IMR-90 (cell line): ENCODE measurements around the gene COL25A1. TPM values are rescaled to one million over a fixed set of nuclear protein-coding genes. Genes with fewer than 3 reads are reported as not detected.

Experiments used
- ATAC-seq: fragments of 200-7000 bp; cut with Tn5 transposase; 2 replicates; pipeline ENCODE4 v1.9.1; 2020; ENCODE audit warnings: low read depth, mild to moderate bottlenecking, moderate library complexity
- BruUV-seq: library from RNA; stranded (reverse); fragments of 400-500 nt; replicated peaks from 2 replicates; lab custom pipeline; 2021; lab: Mats Ljungman, UMichigan
- CTCF ChIA-PET: fragments of 300-600 bp; formaldehyde crosslinking; extraction: SDS; loops from one replicate; lab custom pipeline; 2021; ENCODE audit warnings: antibody characterized with exemption; lab: Yijun Ruan, JAX
- POLR2A ChIA-PET: fragments of 300-600 bp; sonication (Branson Sonifier 250); formaldehyde crosslinking; loops from one replicate; lab custom pipeline; 2022; ENCODE audit warnings: antibody characterized with exemption; ENCODE audit not compliant: unreplicated experiment; lab: Charles Lee
- DNase-seq: peaks from one replicate; pipeline ENCODE4 v3.0.0; 2013
- H2AFZ ChIP-seq: replicated peaks from 2 replicates; pipeline ENCODE3; 2013; ENCODE audit warnings: low read length, mild to moderate bottlenecking; ENCODE audit not compliant: poor library complexity
- H2AK5ac ChIP-seq: 2 replicates; pipeline ENCODE4 v1.6.1; 2013; ENCODE audit warnings: low read depth, low read length, inconsistent platforms
- H2AK9ac ChIP-seq: replicated peaks from 2 replicates; pipeline ENCODE3; 2013; ENCODE audit warnings: mild to moderate bottlenecking, low read depth, low read length, moderate library complexity; ENCODE audit not compliant: poor library complexity
- H2BK120ac ChIP-seq: 2 replicates; pipeline ENCODE4 v1.6.1; 2013; ENCODE audit warnings: low read depth, low read length, inconsistent platforms
- H2BK15ac ChIP-seq: 3 replicates; pipeline ENCODE4 v1.6.1; 2013; ENCODE audit warnings: low read depth, low read length, inconsistent platforms
- H2BK20ac ChIP-seq: 2 replicates; pipeline ENCODE4 v1.6.1; 2013; ENCODE audit warnings: low read depth, mild to moderate bottlenecking, inconsistent platforms, low read length, moderate library complexity
- H2BK5ac ChIP-seq: 2 replicates; pipeline ENCODE4 v1.6.1; 2013; ENCODE audit warnings: mild to moderate bottlenecking, low read depth, low read length, inconsistent platforms; ENCODE audit not compliant: poor library complexity, severe bottlenecking
- H3K14ac ChIP-seq: replicated peaks from 2 replicates; pipeline ENCODE4 v1.6.1; 2013; ENCODE audit warnings: low read depth, low read length, inconsistent platforms
- H3K18ac ChIP-seq: 2 replicates; pipeline ENCODE4 v1.6.1; 2013; ENCODE audit warnings: low read depth, low read length, control low read depth
- H3K23ac ChIP-seq: 2 replicates; pipeline ENCODE4 v1.6.1; 2013; ENCODE audit warnings: low read depth, low read length, inconsistent platforms
- H3K27ac ChIP-seq: 2 replicates; pipeline ENCODE4 v1.5.1; 2013; ENCODE audit warnings: mild to moderate bottlenecking, control low read depth, low read length; ENCODE audit not compliant: insufficient read depth
- H3K27me3 ChIP-seq: 2 replicates; pipeline ENCODE4 v1.6.1; 2013; ENCODE audit warnings: low read length; ENCODE audit not compliant: control insufficient read depth, insufficient read depth
- H3K36me3 ChIP-seq: 2 replicates; pipeline ENCODE4 v1.6.1; 2013; ENCODE audit warnings: low read length, mixed read lengths; ENCODE audit not compliant: control insufficient read depth, insufficient read depth
- H3K4ac ChIP-seq: 2 replicates; pipeline ENCODE4 v1.6.1; 2013; ENCODE audit warnings: low read depth, low read length, inconsistent platforms
- H3K4me1 ChIP-seq: 2 replicates; pipeline ENCODE4 v1.6.1; 2013; ENCODE audit warnings: low read length, mixed read lengths; ENCODE audit not compliant: control insufficient read depth, insufficient read depth
- H3K4me2 ChIP-seq: 2 replicates; pipeline ENCODE4 v1.6.1; 2013; ENCODE audit warnings: low read depth, mild to moderate bottlenecking, control low read depth, low read length, moderate library complexity
- H3K4me3 ChIP-seq: 2 replicates; pipeline ENCODE4 v1.5.1; 2013; ENCODE audit warnings: low read depth, mild to moderate bottlenecking, control low read depth, low read length, moderate library complexity; ENCODE audit not compliant: insufficient read depth
- H3K56ac ChIP-seq: 2 replicates; pipeline ENCODE4 v1.6.1; 2013; ENCODE audit warnings: low read length, inconsistent platforms; ENCODE audit not compliant: insufficient read depth; ENCODE audit errors: extremely low read depth
- H3K79me1 ChIP-seq, 2 experiments: 2 replicates each; pipeline ENCODE4 v1.6.1; 2013; ENCODE audit warnings: low read length in 2 of 2, inconsistent platforms in 1 of 2, low read depth in 1 of 2
- H3K9ac ChIP-seq: 2 replicates; pipeline ENCODE4 v1.6.1; 2013; ENCODE audit warnings: low read depth, low read length, control low read depth
- H3K9me1 ChIP-seq: 2 replicates; pipeline ENCODE4 v1.6.1; 2013; ENCODE audit warnings: low read length, inconsistent platforms; ENCODE audit not compliant: insufficient read depth
- H3K9me3 ChIP-seq: 2 replicates; pipeline ENCODE4 v1.6.1; 2013; ENCODE audit warnings: low read length; ENCODE audit not compliant: control insufficient read depth, insufficient read depth
- H4K20me1 ChIP-seq: 2 replicates; pipeline ENCODE4 v1.6.1; 2013; ENCODE audit warnings: low read length, inconsistent platforms; ENCODE audit not compliant: insufficient read depth
- H4K5ac ChIP-seq: 2 replicates; pipeline ENCODE4 v1.6.1; 2013; ENCODE audit warnings: mild to moderate bottlenecking, low read depth, low read length, control low read depth
- H4K8ac ChIP-seq, 2 experiments: 2 replicates each; pipeline ENCODE4 v1.6.1; 2013; ENCODE audit warnings: low read depth in 2 of 2, low read length in 2 of 2, control low read depth in 1 of 2, inconsistent platforms in 1 of 2
- H4K91ac ChIP-seq: 2 replicates; pipeline ENCODE4 v1.6.1; 2013; ENCODE audit warnings: low read depth, low read length, inconsistent platforms; ENCODE audit not compliant: insufficient read depth
- CEBPB ChIP-seq: IDR thresholded peaks from 2 replicates; pipeline ENCODE4 v1.6.1; 2012; ENCODE audit warnings: low read depth, low read length, improper control_type of control experiment
- CHD1 ChIP-seq: IDR thresholded peaks from 2 replicates; pipeline ENCODE4 v1.6.1; 2012; ENCODE audit warnings: low read depth, low read length, improper control_type of control experiment
- FOS ChIP-seq: fragments of 150-350 bp; IDR thresholded peaks from 2 replicates; pipeline ENCODE4 v1.6.1; 2016; ENCODE audit warnings: low read depth, low read length
- RAD21 ChIP-seq: IDR thresholded peaks from 2 replicates; pipeline ENCODE4 v1.6.1; 2012; ENCODE audit warnings: low read length, improper control_type of control experiment
- SMC3 ChIP-seq: fragments of 150-350 bp; IDR thresholded peaks from 2 replicates; pipeline ENCODE4 v1.6.1; 2016; ENCODE audit warnings: low read depth, mild to moderate bottlenecking, antibody characterized with exemption, low read length, moderate library complexity
- WGBS, 2 experiments: methylation state at CpG; one replicate each; pipeline versions ENCODE4 v1.1.5 to v1.1.7; 2013; ENCODE audit warnings: missing lambda C conversion rate in 2 of 2; ENCODE audit not compliant: insufficient read length in 1 of 2; ENCODE audit errors: extremely low coverage in 2 of 2; 5-methylcytosine and 5-hydroxymethylcytosine counted together
- dilution Hi-C: fragments of 300-500 bp; cut with HindIII; formaldehyde crosslinking; loops from one replicate; pipeline ENCODE4 v1.14.3; 2018; ENCODE audit warnings: low sequenced_read_pairs; ENCODE audit not compliant: unreplicated experiment
- in situ Hi-C: fragments of 300-500 bp; cut with MboI; formaldehyde crosslinking; loops from 3 replicates; pipeline ENCODE4 v1.14.3; 2019; ENCODE audit warnings: low sequenced_read_pairs, inconsistent platforms, mixed read lengths
- intact Hi-C: fragments of 100-400 bp; cut with micrococcal nuclease; formaldehyde crosslinking; loops from 2 replicates; pipeline ENCODE4 v1.10.0; 2022
- polyA plus RNA-seq, 3 experiments: library from polyadenylated mRNA; depleted of rRNA; stranded (reverse); fragments of >200 nt; gene quantifications; 2 replicates each; pipeline ENCODE4 v1.2.3, GENCODE V29; 2012; ENCODE audit warnings: low replicate concordance in 1 of 3
- total RNA-seq: library from RNA; depleted of rRNA; stranded (reverse); fragments of >200 nt; gene quantifications from 2 replicates; pipeline ENCODE4 v1.2.3, GENCODE V29; 2012
- TF ChIP-seq, protein P1 (sequence below): fragments of 150-350 bp; IDR thresholded peaks from 2 replicates; pipeline ENCODE4 v1.6.1; 2016; ENCODE audit warnings: low read depth, mild to moderate bottlenecking, low read length, moderate library complexity, borderline replicate concordance
- TF ChIP-seq, protein P2 (sequence below): fragments of 150-350 bp; IDR thresholded peaks from 2 replicates; pipeline ENCODE4 v1.6.1; 2017; ENCODE audit warnings: mild to moderate bottlenecking, antibody characterized with exemption, low read length, low read depth

Gene COL25A1
- total and polyA plus RNA-seq, 2 of the 4 experiments (the other 2 are of a cell fraction), result under 0.01 to 0.05 TPM

DNA sequence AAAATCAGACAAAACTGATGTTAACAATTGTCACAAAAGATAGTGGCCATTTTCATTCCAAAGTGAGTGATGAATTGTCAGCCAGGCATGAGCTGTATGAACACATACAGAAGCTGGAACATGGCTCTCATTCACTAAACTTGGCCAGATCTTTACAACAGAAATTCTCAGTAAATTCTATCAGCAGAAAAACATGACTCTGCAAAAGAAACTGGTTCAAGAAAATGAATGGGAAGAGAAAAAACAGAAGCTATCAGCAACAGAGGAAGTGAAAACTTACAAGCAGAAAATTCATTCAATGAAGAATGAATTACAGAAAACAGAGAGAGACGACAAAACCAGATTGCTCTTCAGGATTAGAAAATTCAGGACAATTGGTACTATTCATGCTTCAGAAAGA, 249.6 kb downstream of the COL25A1 start:
- H3K27ac ChIP-seq, result no peak overlapping the region
- CTCF ChIA-PET, result no interaction called here
- H2BK120ac ChIP-seq, result no peak overlapping the region
- no peak overlapping the region for H3K4me3 ChIP-seq
- dilution Hi-C loops (no loop called here), in situ Hi-C loops (no loop called here), intact Hi-C loops (no loop called here)
- H2BK20ac ChIP-seq, result no peak overlapping the region
- DNase-seq (no peak), ATAC-seq (no peak)
- H3K4me2 ChIP-seq, result no peak overlapping the region
- POLR2A ChIA-PET, result no interaction called here
- H2BK5ac ChIP-seq, result no peak overlapping the region
- no peaks in the 10 kb centered on the region for H3K9me3 ChIP-seq
- no peaks in the 10 kb centered on the region for H3K79me1 ChIP-seq
- no peak overlapping the region for H2AK5ac ChIP-seq
- no peak overlapping the region for H2AFZ ChIP-seq
- H3K56ac ChIP-seq, result no peak overlapping the region
- no peak for TF ChIP-seq RAD21
- TF ChIP-seq, protein P1, sequence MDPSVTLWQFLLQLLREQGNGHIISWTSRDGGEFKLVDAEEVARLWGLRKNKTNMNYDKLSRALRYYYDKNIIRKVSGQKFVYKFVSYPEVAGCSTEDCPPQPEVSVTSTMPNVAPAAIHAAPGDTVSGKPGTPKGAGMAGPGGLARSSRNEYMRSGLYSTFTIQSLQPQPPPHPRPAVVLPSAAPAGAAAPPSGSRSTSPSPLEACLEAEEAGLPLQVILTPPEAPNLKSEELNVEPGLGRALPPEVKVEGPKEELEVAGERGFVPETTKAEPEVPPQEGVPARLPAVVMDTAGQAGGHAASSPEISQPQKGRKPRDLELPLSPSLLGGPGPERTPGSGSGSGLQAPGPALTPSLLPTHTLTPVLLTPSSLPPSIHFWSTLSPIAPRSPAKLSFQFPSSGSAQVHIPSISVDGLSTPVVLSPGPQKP, result no peak
- TF ChIP-seq CHD1, result no peak
- no peak for TF ChIP-seq SMC3
- no peak for TF ChIP-seq FOS
- TF ChIP-seq, protein P2, sequence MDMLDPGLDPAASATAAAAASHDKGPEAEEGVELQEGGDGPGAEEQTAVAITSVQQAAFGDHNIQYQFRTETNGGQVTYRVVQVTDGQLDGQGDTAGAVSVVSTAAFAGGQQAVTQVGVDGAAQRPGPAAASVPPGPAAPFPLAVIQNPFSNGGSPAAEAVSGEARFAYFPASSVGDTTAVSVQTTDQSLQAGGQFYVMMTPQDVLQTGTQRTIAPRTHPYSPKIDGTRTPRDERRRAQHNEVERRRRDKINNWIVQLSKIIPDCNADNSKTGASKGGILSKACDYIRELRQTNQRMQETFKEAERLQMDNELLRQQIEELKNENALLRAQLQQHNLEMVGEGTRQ, result no peak
- TF ChIP-seq CEBPB, result no peak
- no peak overlapping the region for H2AK9ac ChIP-seq
- no peak overlapping the region for H3K4ac ChIP-seq
- no peak overlapping the region for H3K23ac ChIP-seq
- H3K9ac ChIP-seq, result no peak overlapping the region
- H3K36me3 ChIP-seq, result no peaks in the 10 kb centered on the region
- no peak overlapping the region for H3K18ac ChIP-seq
- WGBS, 2 experiments, result no CpG with 5 or more reads among the region's 1 CpG
- H2BK15ac ChIP-seq, result no peak overlapping the region
- no peak overlapping the region for H4K8ac ChIP-seq
- H3K14ac ChIP-seq, result no peak overlapping the region
- no peak overlapping the region for H4K91ac ChIP-seq
- H3K4me1 ChIP-seq, result no peaks in the 10 kb centered on the region
- H3K27me3 ChIP-seq, result no peaks in the 10 kb centered on the region
- no peak overlapping the region for H4K5ac ChIP-seq
- no peaks in the 10 kb centered on the region for H3K9me1 ChIP-seq
- BruUV-seq, result no TSS peak
- H4K20me1 ChIP-seq, result no peaks in the 10 kb centered on the region
